Measurements from ENCODE around the gene OR6A2.

The OR6A2 gene

DNA sequence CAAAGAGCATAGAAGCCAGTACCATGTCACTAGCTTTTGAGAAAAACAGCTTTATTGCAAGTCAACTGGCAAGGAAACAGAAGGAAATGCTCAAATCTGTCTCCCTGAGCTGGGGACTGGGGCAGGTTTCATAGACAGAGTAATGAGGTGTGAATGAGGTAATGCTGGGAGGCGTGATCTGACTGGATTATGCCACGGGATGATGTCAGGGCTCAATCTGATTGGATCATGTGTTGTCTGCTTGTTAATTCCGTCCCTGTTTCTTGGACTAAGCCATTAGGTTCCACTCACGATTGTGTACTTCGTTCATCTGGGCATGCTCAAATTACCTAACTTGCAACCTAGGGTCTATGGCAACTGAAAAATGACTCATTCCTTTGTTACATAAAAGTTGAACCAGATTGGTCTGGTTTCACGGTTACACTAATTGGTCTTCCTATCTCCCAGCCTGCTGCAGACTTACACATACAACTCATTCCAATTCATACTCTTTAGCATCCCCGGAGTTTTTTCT lies 25.8 kb upstream of the OR6A2 start:
- Histone ChIP-seq H3K79me1 (ENCODE audit: low read depth, low read length) (no peaks in the 10 kb centered on the region), H3K36me3 (replicated peaks in 1 of 2; ENCODE audit: control insufficient read depth in 2 of 2, insufficient read depth in 2 of 2, low read length in 2 of 2) (no peaks in the 10 kb centered on the region), H2AFZ (ENCODE audit: low read length) (peak overlapping the region; percentile 8), H3K4ac (ENCODE audit: low read length) (no peak overlapping the region), H2BK12ac (ENCODE audit: low read length) (no peak overlapping the region), H2BK15ac (ENCODE audit: low read length) (no peak overlapping the region), H4K91ac (ENCODE audit: low read depth, low read length, poor library complexity) (no peak overlapping the region), H2BK120ac (ENCODE audit: low read depth, low read length) (no peak overlapping the region), H2AK5ac (ENCODE audit: low read depth, low read length) (no peak overlapping the region), H3K4me3 (ENCODE audit: low read length in 2 of 2) (no peak overlapping the region), H4K8ac (ENCODE audit: low read depth, low read length) (no peak overlapping the region), H3K23ac (ENCODE audit: low read depth, low read length, poor library complexity) (no peak overlapping the region), H3K9ac (ENCODE audit: low read depth, low read length, poor library complexity) (no peak overlapping the region), H3K18ac (ENCODE audit: low read length) (no peak overlapping the region), H3K4me1 (ENCODE audit: control insufficient read depth in 2 of 2, insufficient read depth in 1 of 2, low read depth in 1 of 2, low read length in 2 of 2) (no peaks in the 10 kb centered on the region), H2BK5ac (ENCODE audit: low read length) (no peak overlapping the region), H3K4me2 (ENCODE audit: insufficient read depth, low read length, poor library complexity, severe bottlenecking) (no peak overlapping the region), H3K9me3 (replicated peaks in 1 of 2; ENCODE audit: control insufficient read depth in 2 of 2, insufficient read depth in 1 of 2, low read depth in 1 of 2, low read length in 2 of 2) (peaks cover 0 to 3% of the 10 kb centered on the region in 2 donors), H3K27ac (replicated peaks; ENCODE audit: low read length) (no peak overlapping the region), H3K14ac (ENCODE audit: low read length) (no peak overlapping the region), H3K27me3 (ENCODE audit: control insufficient read depth in 3 of 3, insufficient read depth in 3 of 3, low read depth in 1 of 3, low read length in 3 of 3) (no peaks in the 10 kb centered on the region)
- DNase-seq (ENCODE audit: low spot score), result no peak
- no CpG with 5 or more reads among the region's 7 CpGs for WGBS, 2 donors (ENCODE audit: extremely low coverage in 2 of 2, insufficient read length in 2 of 2, insufficient replicate concordance in 1 of 2)

DNA sequence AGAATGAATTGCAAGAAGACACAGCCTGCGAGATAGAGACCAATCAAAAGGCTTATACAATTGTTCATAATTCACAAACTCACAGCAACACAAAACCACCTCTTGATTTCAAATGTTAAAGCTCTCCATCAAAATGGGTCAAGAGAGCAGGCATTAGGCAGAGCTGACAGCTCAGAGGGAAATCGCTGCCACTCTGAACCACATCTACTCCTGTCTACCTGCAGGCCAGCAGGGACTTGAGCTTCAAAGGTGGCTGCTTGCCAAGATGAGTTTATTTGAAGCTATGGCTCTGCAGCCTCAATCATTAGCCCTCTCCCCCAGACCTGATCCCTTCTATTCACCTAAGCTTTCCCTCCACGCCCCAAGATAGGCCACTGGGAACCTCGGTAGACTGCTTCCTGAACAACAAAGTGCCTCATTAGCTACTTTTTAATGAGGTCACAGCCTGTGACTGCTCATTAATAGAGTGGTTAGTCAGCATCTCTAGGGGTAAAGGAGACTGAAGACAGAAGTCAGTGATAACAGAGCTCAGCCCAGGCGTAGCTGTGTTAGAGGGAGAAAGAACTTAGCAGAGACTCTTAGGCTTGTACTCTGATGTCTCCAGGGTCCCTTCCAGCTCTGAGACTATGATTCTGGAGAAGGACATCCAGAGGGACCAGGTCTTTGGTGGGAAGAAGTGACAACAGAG lies 24.8 kb upstream of the OR6A2 start:
- Histone ChIP-seq H2BK5ac (ENCODE audit: low read length) (no peak overlapping the region), H3K23ac (ENCODE audit: low read depth, low read length, poor library complexity) (no peak overlapping the region), H4K91ac (ENCODE audit: low read depth, low read length, poor library complexity) (no peak overlapping the region), H3K4ac (ENCODE audit: low read length) (no peak overlapping the region), H3K14ac (ENCODE audit: low read length) (no peak overlapping the region), H3K4me2 (ENCODE audit: insufficient read depth, low read length, poor library complexity, severe bottlenecking) (no peak overlapping the region), H3K18ac (ENCODE audit: low read length) (no peak overlapping the region), H3K36me3 (replicated peaks in 1 of 2; ENCODE audit: control insufficient read depth in 2 of 2, insufficient read depth in 2 of 2, low read length in 2 of 2) (no peaks in the 10 kb centered on the region), H2BK15ac (ENCODE audit: low read length) (no peak overlapping the region), H3K4me1 (ENCODE audit: control insufficient read depth in 2 of 2, insufficient read depth in 1 of 2, low read depth in 1 of 2, low read length in 2 of 2) (no peaks in the 10 kb centered on the region), H2BK12ac (ENCODE audit: low read length) (no peak overlapping the region), H3K9me3 (replicated peaks in 1 of 2; ENCODE audit: control insufficient read depth in 2 of 2, insufficient read depth in 1 of 2, low read depth in 1 of 2, low read length in 2 of 2) (peaks cover 0 to 8% of the 10 kb centered on the region in 2 donors), H2BK120ac (ENCODE audit: low read depth, low read length) (no peak overlapping the region), H3K9ac (ENCODE audit: low read depth, low read length, poor library complexity) (no peak overlapping the region), H4K8ac (ENCODE audit: low read depth, low read length) (no peak overlapping the region), H2AK5ac (ENCODE audit: low read depth, low read length) (no peak overlapping the region), H3K79me1 (ENCODE audit: low read depth, low read length) (no peaks in the 10 kb centered on the region), H2AFZ (ENCODE audit: low read length) (no peak overlapping the region), H3K4me3 (ENCODE audit: low read length in 2 of 2) (no peak overlapping the region), H3K27me3 (ENCODE audit: control insufficient read depth in 3 of 3, insufficient read depth in 3 of 3, low read depth in 1 of 3, low read length in 3 of 3) (no peaks in the 10 kb centered on the region), H3K27ac (replicated peaks; ENCODE audit: low read length) (no peak overlapping the region)
- DNase-seq (ENCODE audit: low spot score), result no peak
- no CpG with 5 or more reads among the region's 5 CpGs for WGBS, 2 donors (ENCODE audit: extremely low coverage in 2 of 2, insufficient read length in 2 of 2, insufficient replicate concordance in 1 of 2)

DNA sequence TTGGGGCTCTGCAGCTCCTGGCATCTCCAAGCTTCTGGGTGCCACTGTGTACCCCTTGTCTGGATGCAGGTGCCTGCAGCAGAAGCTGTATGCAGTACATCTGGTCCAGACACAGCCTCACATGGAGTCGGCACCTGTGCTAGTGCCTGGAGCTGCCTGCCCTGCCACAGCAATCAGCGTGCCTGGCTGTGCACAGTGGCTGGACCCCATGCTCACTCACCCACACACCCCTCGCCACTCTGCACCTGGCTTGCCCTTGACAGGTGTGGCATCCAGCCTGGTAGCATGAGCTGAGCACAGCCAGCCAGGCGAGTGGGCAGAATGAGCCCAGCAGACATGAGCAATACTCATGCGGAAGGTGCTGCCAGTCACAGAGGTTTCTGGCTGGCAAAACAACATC lies 19.5 kb upstream of the OR6A2 start:
- Histone ChIP-seq H2BK120ac (ENCODE audit: low read depth, low read length) (no peak overlapping the region), H3K36me3 (replicated peaks in 1 of 2; ENCODE audit: control insufficient read depth in 2 of 2, insufficient read depth in 2 of 2, low read length in 2 of 2) (no peaks in the 10 kb centered on the region), H2BK15ac (ENCODE audit: low read length) (no peak overlapping the region), H4K8ac (ENCODE audit: low read depth, low read length) (no peak overlapping the region), H3K79me1 (ENCODE audit: low read depth, low read length) (peaks cover 2% of the 10 kb centered on the region), H3K23ac (ENCODE audit: low read depth, low read length, poor library complexity) (no peak overlapping the region), H2AK5ac (ENCODE audit: low read depth, low read length) (peak overlapping the region; percentile 78), H3K4ac (ENCODE audit: low read length) (peak overlapping the region; percentile 76), H3K4me3 (ENCODE audit: low read length in 2 of 2) (peak overlapping the region in 1 of 2 donors; percentile 32), H3K14ac (ENCODE audit: low read length) (peak overlapping the region; percentile 71), H3K4me2 (ENCODE audit: insufficient read depth, low read length, poor library complexity, severe bottlenecking) (no peak overlapping the region), H3K27me3 (ENCODE audit: control insufficient read depth in 3 of 3, insufficient read depth in 3 of 3, low read depth in 1 of 3, low read length in 3 of 3) (no peaks in the 10 kb centered on the region), H2BK12ac (ENCODE audit: low read length) (peak overlapping the region; percentile 73), H3K27ac (replicated peaks; ENCODE audit: low read length) (no peak overlapping the region), H4K91ac (ENCODE audit: low read depth, low read length, poor library complexity) (peak overlapping the region; percentile 43), H2AFZ (ENCODE audit: low read length) (no peak overlapping the region), H3K18ac (ENCODE audit: low read length) (peak overlapping the region; percentile 64), H3K9me3 (replicated peaks in 1 of 2; ENCODE audit: control insufficient read depth in 2 of 2, insufficient read depth in 1 of 2, low read depth in 1 of 2, low read length in 2 of 2) (peaks cover 4 to 10% of the 10 kb centered on the region in 2 donors), H3K9ac (ENCODE audit: low read depth, low read length, poor library complexity) (peak overlapping the region; percentile 60), H3K4me1 (ENCODE audit: control insufficient read depth in 2 of 2, insufficient read depth in 1 of 2, low read depth in 1 of 2, low read length in 2 of 2) (no peaks in the 10 kb centered on the region), H2BK5ac (ENCODE audit: low read length) (no peak overlapping the region)
- no CpG with 5 or more reads among the region's 5 CpGs for WGBS, 2 donors (ENCODE audit: extremely low coverage in 2 of 2, insufficient read length in 2 of 2, insufficient replicate concordance in 1 of 2)
- no peak for DNase-seq (ENCODE audit: low spot score)

DNA sequence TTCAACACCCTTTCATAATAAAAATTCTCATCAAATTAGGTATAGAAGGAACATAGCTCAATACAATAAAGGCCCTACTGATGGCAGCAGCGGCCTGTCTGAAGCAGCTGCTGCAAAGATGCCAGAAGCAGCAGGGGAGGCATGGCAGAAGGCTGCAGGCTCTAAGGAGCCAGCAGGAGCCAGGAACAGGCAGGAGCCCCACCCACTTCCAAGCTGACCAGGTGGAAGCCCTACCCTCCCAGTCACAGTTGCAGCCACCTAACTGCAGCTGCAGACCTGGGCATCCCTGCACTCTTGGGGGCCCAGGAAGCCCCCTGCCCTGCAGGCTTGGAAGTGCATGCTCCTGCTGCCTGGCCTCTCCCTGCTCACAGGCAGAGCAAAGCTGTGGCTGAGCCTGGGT lies 18.2 kb upstream of the OR6A2 start:
- no peak overlapping the region for H3K14ac ChIP-seq (ENCODE audit: low read length)
- H3K4me3 ChIP-seq (ENCODE audit: low read length in 2 of 2), result no peak overlapping the region
- H3K4ac ChIP-seq (ENCODE audit: low read length), result peak overlapping the region; percentile 44
- no peak overlapping the region for H4K91ac ChIP-seq (ENCODE audit: low read depth, low read length, poor library complexity)
- H3K23ac ChIP-seq (ENCODE audit: low read depth, low read length, poor library complexity), result no peak overlapping the region
- H2BK12ac ChIP-seq (ENCODE audit: low read length), result no peak overlapping the region
- no peak for DNase-seq (ENCODE audit: low spot score)
- no peak overlapping the region for H3K27ac ChIP-seq (replicated peaks; ENCODE audit: low read length)
- no peak overlapping the region for H2AFZ ChIP-seq (ENCODE audit: low read length)
- no peak overlapping the region for H3K9ac ChIP-seq (ENCODE audit: low read depth, low read length, poor library complexity)
- peak overlapping the region; percentile 83 for H2AK5ac ChIP-seq (ENCODE audit: low read depth, low read length)
- H3K27me3 ChIP-seq (ENCODE audit: control insufficient read depth in 3 of 3, insufficient read depth in 3 of 3, low read depth in 1 of 3, low read length in 3 of 3), result no peaks in the 10 kb centered on the region
- H3K18ac ChIP-seq (ENCODE audit: low read length), result peak overlapping the region; percentile 70
- H2BK120ac ChIP-seq (ENCODE audit: low read depth, low read length), result no peak overlapping the region
- H2BK5ac ChIP-seq (ENCODE audit: low read length), result peak overlapping the region; percentile 6
- H3K36me3 ChIP-seq (replicated peaks in 1 of 2; ENCODE audit: control insufficient read depth in 2 of 2, insufficient read depth in 2 of 2, low read length in 2 of 2), result no peaks in the 10 kb centered on the region
- peaks cover 4 to 15% of the 10 kb centered on the region in 2 donors for H3K9me3 ChIP-seq (replicated peaks in 1 of 2; ENCODE audit: control insufficient read depth in 2 of 2, insufficient read depth in 1 of 2, low read depth in 1 of 2, low read length in 2 of 2)
- peaks cover 2% of the 10 kb centered on the region for H3K79me1 ChIP-seq (ENCODE audit: low read depth, low read length)
- H4K8ac ChIP-seq (ENCODE audit: low read depth, low read length), result no peak overlapping the region
- H3K4me2 ChIP-seq (ENCODE audit: insufficient read depth, low read length, poor library complexity, severe bottlenecking), result no peak overlapping the region
- no CpG with 5 or more reads among the region's 1 CpG for WGBS, 2 donors (ENCODE audit: extremely low coverage in 2 of 2, insufficient read length in 2 of 2, insufficient replicate concordance in 1 of 2)
- H3K4me1 ChIP-seq (ENCODE audit: control insufficient read depth in 2 of 2, insufficient read depth in 1 of 2, low read depth in 1 of 2, low read length in 2 of 2), result no peaks in the 10 kb centered on the region
- no peak overlapping the region for H2BK15ac ChIP-seq (ENCODE audit: low read length)
